ENCODE data around the gene DISP2. TPM values are rescaled to one million over a fixed set of nuclear protein-coding genes. Genes with fewer than 3 reads are reported as not detected.
A peak's percentile ranks its signal among the peaks of the same experiment; 100 is the strongest.

DISP2 gene
- total RNA-seq, 6 experiments from 2014 or later: 0.06 to 0.71 (median 0.16) TPM

GRCh38 chr15:40310993-40311392 is 47.0 kb upstream of the DISP2 start:
- ATAC-seq (no peak), DNase-seq (peak in 1 of 3 donors; percentile 30)
- intact Hi-C loops (cut with DNase I): no loop called here
- TF ChIP-seq CTCF (IDR thresholded peaks at IDR 0.05): no peak
- TF ChIP-seq POLR2A (IDR thresholded peaks at IDR 0.05): no peak
- no peak overlapping the region for H3K27ac ChIP-seq
- H3K4me3 ChIP-seq: no peak overlapping the region
- H3K4me1 ChIP-seq: no peaks in the 10 kb centered on the region
- no peaks in the 10 kb centered on the region for H3K27me3 ChIP-seq
- WGBS (ENCODE audit: insufficient coverage, low coverage, low lambda C conversion rate, missing lambda C conversion rate): 20% methylated on average over 2 of the region's 3 CpGs
- H3K36me3 ChIP-seq: no peaks in the 10 kb centered on the region
- no peaks in the 10 kb centered on the region for H3K9me3 ChIP-seq

GRCh38 chr15:40312370-40313158 is 45.5 kb upstream of the DISP2 start:
- DNase-seq: no peak
- Histone ChIP-seq H3K27ac (no peak overlapping the region), H3K9me3 (no peaks in the 10 kb centered on the region), H3K36me3 (no peaks in the 10 kb centered on the region), H3K4me3 (no peak overlapping the region), H3K27me3 (no peaks in the 10 kb centered on the region), H3K4me1 (no peaks in the 10 kb centered on the region)
- no peak for TF ChIP-seq POLR2A (IDR thresholded peaks at IDR 0.05)
- TF ChIP-seq CTCF (IDR thresholded peaks at IDR 0.05): no peak
- no peak for ATAC-seq
- intact Hi-C loops (cut with DNase I): no loop called here
- WGBS (ENCODE audit: insufficient coverage, low coverage, low lambda C conversion rate, missing lambda C conversion rate): 100% methylated on average over 2 of the region's 10 CpGs

GRCh38 chr15:40313531-40314398 is 44.3 kb upstream of the DISP2 start:
- H3K27me3 ChIP-seq: no peaks in the 10 kb centered on the region
- TF ChIP-seq POLR2A (IDR thresholded peaks at IDR 0.05) (no peak), CTCF (IDR thresholded peaks at IDR 0.05) (no peak)
- intact Hi-C loops (cut with DNase I): no loop called here
- DNase-seq (peak in 2 of 3 donors; percentile 50 to 61), ATAC-seq (peak; percentile 35 to 49 (median 40))
- H3K4me3 ChIP-seq: no peak overlapping the region
- H3K27ac ChIP-seq: no peak overlapping the region
- H3K36me3 ChIP-seq: no peaks in the 10 kb centered on the region
- no peaks in the 10 kb centered on the region for H3K9me3 ChIP-seq
- WGBS (ENCODE audit: insufficient coverage, low coverage, low lambda C conversion rate, missing lambda C conversion rate): 32% methylated on average over 9 of the region's 10 CpGs
- H3K4me1 ChIP-seq: no peaks in the 10 kb centered on the region

- TF ChIP-seq CTCF (IDR thresholded peaks at IDR 0.05): no peak
- no peak for TF ChIP-seq POLR2A (IDR thresholded peaks at IDR 0.05)
- Histone ChIP-seq H3K4me3 (no peak overlapping the region), H3K27ac (no peak overlapping the region), H3K27me3 (no peaks in the 10 kb centered on the region), H3K4me1 (no peaks in the 10 kb centered on the region), H3K9me3 (no peaks in the 10 kb centered on the region), H3K36me3 (no peaks in the 10 kb centered on the region)
- intact Hi-C loops (cut with DNase I): no loop called here
- DNase-seq (no peak), ATAC-seq (no peak)
- WGBS (ENCODE audit: insufficient coverage, low coverage, low lambda C conversion rate, missing lambda C conversion rate): 49% methylated on average over 4 of the region's 4 CpGs
Observed at GRCh38 chr15:40314723-40315276, 43.2 kb upstream of the DISP2 start.
